ENCODE data around the gene C3.

Gene C3

GRCh38 chr19:6685962-6686627 lies 34.4 kb downstream of the C3 start:
- no peak for DNase-seq (ENCODE audit: low read depth)
- TF ChIP-seq CTCF (conservative IDR thresholded peaks at IDR 0.05; ENCODE audit: low read length) = no peak

GRCh38 chr19:6685482-6685881 lies 35.0 kb downstream of the C3 start:
- TF ChIP-seq CTCF (conservative IDR thresholded peaks at IDR 0.05; ENCODE audit: low read length) = no peak
- no peak for DNase-seq (ENCODE audit: low read depth)
- H3K4me3 ChIP-seq (ENCODE audit: low read length) = no peak overlapping the region

More at GRCh38 chr19:6685962-6686627, 34.4 kb downstream of the C3 start:
- H3K4me3 ChIP-seq (ENCODE audit: low read length) = no peak overlapping the region

DNA sequence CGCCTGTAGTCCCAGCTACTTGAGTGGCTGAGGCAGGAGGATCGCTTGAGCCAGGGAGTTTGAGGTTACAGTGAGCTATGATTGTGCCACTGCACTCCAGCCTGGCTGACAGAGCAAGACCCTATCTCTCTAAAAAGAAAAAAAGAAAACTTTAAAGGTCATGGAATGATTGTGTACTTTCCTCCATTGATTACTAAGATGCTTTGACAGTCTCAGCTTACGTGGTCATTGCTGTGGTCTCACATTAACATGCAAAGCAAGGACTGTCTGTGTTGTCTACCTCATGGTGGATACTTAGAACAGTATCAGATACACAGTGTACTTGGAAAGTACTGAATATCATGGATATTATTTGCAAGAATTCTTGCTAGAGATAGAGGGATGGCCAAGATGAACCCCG lies 36.5 kb downstream of the C3 start:
- no peak for TF ChIP-seq CTCF (conservative IDR thresholded peaks at IDR 0.05; ENCODE audit: low read length)
- no peak for DNase-seq (ENCODE audit: low read depth)
- no peak overlapping the region for H3K4me3 ChIP-seq (ENCODE audit: low read length)

GRCh38 chr19:6682607-6683128 lies 37.8 kb downstream of the C3 start:
- no peak for DNase-seq (ENCODE audit: low read depth)
- no peak overlapping the region for H3K4me3 ChIP-seq (ENCODE audit: low read length)
- TF ChIP-seq CTCF (conservative IDR thresholded peaks at IDR 0.05; ENCODE audit: low read length) = no peak

GRCh38 chr19:6680141-6680540 lies 40.3 kb downstream of the C3 start:
- no peak for TF ChIP-seq CTCF (conservative IDR thresholded peaks at IDR 0.05; ENCODE audit: low read length)
- DNase-seq (ENCODE audit: low read depth) = no peak
- no peak overlapping the region for H3K4me3 ChIP-seq (ENCODE audit: low read length)

GRCh38 chr19:6679139-6679538 lies 41.3 kb downstream of the C3 start:
- no peak overlapping the region for H3K4me3 ChIP-seq (ENCODE audit: low read length)
- no peak for TF ChIP-seq CTCF (conservative IDR thresholded peaks at IDR 0.05; ENCODE audit: low read length)

DNA sequence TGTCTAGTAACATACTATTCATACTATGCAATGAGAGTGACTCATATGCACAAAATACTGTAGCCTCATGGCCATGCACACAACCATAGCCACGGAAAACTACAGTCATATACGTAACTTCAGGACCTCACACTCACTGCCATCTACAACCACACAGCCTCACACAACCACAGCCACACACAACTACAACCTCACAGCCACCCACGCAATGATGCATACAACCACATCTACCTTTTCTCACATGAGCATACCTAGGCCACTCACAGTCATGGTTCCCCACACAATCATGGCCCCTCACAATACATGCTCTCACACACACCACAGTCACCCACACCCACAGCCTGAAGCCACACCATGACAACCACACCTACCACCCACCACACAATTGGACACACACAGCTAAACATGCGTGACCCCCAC lies 41.8 kb downstream of the C3 start:
- no peak overlapping the region for H3K4me3 ChIP-seq (ENCODE audit: low read length)
- DNase-seq (ENCODE audit: low read depth) = no peak
- TF ChIP-seq CTCF (conservative IDR thresholded peaks at IDR 0.05; ENCODE audit: low read length) = no peak

More at GRCh38 chr19:6679139-6679538, 41.3 kb downstream of the C3 start:
- no peak for DNase-seq (ENCODE audit: low read depth)
